GM21786 (cell line): ENCODE data around the gene PRSS27.

Source experiments
- ATAC-seq: cut with Tn5 transposase; IDR thresholded peaks from one replicate; pipeline ENCODE4 v1.9.1; 2021; ENCODE audit not compliant: unreplicated experiment

Gene PRSS27

DNA sequence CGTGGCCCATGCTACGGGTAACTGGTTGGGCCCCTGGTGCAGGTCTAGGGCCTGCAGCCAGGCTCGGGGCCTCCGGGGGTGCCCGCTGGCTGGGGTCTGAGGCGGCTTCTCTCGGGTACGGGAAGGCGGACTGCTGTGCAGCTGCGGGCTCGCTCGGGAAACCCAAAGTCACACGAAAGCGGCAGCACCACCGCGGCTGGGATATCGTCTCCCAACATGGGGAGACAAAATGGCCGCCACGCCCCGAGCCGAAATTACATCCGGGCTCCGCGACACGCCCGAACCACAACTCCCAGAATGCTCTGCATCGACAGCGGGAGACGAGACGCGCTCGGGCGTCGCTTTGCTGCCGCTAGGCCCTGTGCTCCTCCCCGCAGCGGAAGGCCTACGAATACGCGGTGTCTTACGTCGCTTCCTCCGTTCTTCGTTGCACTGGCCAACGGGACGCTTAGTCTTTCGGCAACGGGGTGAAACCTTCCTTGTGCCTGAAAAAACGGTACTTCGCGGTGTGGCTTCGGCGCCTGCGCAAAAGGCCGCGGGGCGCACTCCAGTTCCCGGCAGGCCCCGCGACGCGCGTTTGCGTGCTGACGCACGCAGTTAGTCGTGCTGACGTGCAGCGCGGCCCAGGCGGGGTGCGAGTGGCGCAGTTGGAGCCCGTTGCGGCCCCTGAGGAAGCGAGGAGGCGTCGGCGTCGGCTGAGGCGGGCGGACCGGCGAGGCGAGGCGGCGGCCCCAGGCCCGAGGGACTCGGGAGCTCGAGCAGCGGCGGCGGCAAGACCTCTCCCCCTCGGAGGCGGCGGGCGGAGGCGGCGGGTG, 32.2 kb upstream of the PRSS27 start, which contains the start of gene SRRM2:
SRRM2 (plus strand) TSS at position 604 of the 815 bp plus-strand sequence. CDS start 3,727 bp downstream, outside the sequence.
- ATAC-seq, result peak; percentile 77

DNA sequence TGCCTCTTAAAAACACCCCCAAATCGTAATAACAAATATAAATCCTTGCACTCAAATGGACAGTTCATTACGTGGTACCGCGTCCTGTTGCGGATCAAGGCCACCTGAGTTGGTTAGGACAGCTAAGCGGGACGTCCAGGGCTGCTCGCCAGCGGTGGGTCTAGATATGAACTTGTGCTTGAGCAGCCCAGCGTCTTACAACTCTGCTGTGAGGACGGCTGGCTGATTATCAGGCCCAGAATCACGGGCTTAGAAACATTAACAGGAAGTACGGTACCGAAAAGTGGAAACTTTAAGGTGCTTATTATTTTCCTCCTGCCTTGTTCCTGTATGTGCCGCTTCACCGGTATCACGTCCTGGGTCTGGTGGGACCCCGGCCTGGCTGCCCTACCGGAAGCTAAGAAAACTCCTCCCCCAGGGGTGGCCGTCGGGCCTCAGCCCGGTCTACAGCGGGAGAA, 31.6 kb upstream of the PRSS27 start:
- peak; percentile 28 for ATAC-seq

- no peak for ATAC-seq
These were observed 29.9 kb upstream of the PRSS27 start for GRCh38 chr16:2749936-2750335.

- ATAC-seq, result no peak
These were observed 29.5 kb upstream of the PRSS27 start for GRCh38 chr16:2749476-2749875.

GRCh38 chr16:2748757-2749455, 28.9 kb upstream of the PRSS27 start:
- ATAC-seq, result no peak

DNA sequence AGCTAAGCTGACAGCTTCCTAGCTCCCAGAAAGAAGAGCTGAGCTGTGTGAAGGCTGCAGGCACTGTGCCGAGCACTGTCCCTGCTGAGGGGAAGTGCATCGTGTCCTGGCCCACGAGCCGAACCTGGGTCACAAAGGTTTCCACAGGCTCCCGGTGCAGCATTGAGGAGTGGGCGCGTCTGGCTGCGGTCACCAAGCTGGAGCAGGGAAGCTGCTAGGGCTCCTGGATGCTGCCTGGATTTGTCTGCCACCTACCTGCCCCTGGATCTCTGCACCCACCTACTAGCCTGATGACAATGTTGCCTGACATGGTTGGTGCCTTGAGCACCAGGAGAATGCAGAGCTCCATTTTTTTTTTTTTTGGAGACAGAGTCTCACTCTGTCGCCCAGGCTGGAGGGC, 25.9 kb upstream of the PRSS27 start:
- ATAC-seq, result no peak

GRCh38 chr16:2745116-2745890, 25.3 kb upstream of the PRSS27 start:
- ATAC-seq, result no peak

DNA sequence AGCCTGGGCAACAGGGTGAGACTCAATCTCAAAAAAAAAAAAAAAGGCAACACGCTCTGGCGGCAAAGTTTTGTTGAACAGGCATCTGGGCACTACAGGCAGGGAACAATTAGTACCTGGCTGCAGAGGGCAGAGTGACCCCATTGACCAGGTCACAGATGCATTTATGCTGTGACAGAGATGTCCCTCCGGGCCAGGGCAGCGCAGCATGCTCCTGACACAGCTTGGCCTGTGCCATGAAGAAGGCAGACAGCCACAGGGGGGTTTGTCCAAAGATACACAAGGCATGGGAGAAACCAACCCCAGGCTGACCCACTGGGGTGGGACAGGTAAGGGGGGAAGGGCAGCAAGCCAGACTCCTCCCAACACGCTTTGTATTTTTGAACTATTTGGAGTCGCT, 24.7 kb upstream of the PRSS27 start:
- no peak for ATAC-seq

GRCh38 chr16:2743007-2743810, 23.2 kb upstream of the PRSS27 start:
- no peak for ATAC-seq

GRCh38 chr16:2742323-2743006, 22.4 kb upstream of the PRSS27 start:
- ATAC-seq, result no peak

DNA sequence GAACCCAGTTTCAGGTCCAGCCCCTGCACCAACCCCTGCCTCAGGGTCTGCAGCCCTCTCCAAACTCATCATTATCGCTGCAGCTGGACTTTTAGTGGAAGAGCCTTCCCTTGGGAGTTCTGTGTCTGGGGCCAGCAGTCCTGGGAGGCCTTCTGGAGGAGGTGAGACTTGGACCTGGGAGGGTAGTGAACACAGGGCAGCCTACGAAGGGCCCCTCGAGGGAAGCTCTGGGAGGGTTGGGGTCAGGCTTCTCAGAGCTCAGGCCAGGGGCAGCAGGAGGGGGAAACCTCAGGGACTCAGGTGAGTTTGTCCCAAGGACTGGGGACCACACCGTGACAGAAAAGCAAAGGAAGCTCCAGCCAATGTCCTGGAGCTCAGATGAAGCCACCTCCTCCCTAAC, 21.1 kb upstream of the PRSS27 start:
- ATAC-seq, result no peak

GRCh38 chr16:2740476-2740875, 20.5 kb upstream of the PRSS27 start:
- no peak for ATAC-seq

DNA sequence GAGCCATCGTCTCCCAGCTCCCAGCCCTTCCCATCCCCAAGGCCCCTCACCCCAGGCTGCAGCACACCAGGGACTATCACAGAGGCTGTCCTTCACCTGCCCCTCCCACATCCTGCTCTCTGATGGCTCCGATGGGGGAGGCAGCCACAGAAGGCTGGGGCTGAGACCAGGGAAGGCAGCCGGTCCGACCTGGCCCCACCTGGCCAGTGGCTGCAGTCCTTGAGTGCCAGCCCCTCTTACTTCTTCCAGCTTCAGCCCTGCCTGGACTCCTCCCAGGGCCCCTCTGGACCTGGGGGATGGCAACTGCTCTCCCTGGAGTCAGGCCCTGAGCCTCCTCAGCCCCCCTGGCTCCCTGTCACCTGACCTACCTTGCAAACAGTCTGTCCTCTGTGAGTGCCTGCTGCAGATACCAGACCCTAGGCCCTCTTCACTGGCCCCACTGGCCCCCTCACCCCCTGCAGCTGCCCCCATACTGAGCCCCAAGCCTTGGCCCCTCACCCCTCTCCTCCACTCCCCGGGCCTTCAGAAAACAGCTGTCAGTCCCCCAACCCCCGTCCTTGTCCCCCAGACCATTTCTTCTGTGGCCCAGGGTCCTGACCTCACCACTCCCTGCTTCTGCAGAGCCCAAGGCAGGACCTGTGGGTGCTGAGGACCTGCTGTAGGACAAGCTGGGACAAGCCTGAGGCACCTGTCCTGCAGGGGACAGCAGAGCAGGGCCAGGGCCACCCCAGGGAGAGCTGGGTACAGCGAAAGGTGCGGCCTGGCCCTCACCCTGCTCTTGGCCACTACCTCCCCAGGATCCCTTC, 19.8 kb upstream of the PRSS27 start:
- ATAC-seq, result no peak

DNA sequence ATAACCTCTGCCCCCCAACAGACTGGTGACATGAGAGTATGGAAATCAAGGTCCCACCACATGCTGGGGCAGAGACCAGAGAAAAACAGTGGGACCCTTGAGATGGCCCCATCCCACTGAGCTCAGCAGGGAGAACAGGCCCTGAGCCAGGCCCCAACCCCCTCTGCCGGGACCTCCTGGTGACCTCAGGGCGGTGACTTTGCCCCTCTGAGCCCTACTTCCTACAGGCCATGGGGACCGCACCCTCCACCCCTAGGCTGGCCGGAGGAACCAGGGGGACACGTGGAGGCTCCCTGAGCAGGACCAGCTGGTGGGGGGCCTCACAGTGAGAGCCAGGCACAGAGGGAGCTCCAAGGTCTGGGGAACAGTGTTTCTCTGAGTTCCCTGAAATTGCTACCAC, 18.6 kb upstream of the PRSS27 start:
- ATAC-seq, result no peak

DNA sequence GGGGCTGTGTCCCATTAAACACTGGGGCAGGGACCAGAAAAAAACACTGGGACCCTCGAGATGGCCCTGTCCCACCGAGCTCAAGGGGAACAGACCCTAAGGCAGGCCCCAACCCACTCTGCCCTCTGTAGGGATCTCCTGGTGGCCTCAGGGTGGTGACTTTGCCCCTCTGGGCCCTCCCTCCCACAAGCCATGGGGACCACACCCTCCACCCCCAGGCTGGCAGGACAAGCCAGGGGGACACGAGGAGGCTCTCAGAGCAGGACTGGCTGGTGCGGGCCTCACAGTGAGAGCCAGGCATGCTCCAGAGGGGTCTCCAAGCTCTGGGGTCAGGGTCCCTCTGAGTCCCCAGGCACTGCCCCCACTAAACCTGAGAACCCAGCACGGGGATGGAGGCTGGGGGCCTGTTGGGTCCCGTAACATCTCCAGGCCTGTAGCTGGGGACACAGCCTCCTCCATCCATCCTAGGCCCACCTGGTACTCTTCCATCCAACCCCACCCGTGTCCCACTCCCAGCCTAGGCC, 17.9 kb upstream of the PRSS27 start:
- ATAC-seq, result no peak

GRCh38 chr16:2737238-2737605, 17.2 kb upstream of the PRSS27 start:
- no peak for ATAC-seq

GRCh38 chr16:2736476-2737237, 16.6 kb upstream of the PRSS27 start:
- no peak for ATAC-seq

- ATAC-seq, result no peak
These were observed 15.0 kb upstream of the PRSS27 start for GRCh38 chr16:2734844-2735515.
